IMR-90 (cell line): Measurements from ENCODE around the gene GRIK3. TPM values are rescaled to one million over a fixed set of nuclear protein-coding genes. Genes with fewer than 3 reads are reported as not detected.

ENCODE experiments used
- ATAC-seq: fragments of 200-7000 bp; cut with Tn5 transposase; 2 replicates; pipeline ENCODE4 v1.9.1; 2020; ENCODE audit warnings: low read depth, mild to moderate bottlenecking, moderate library complexity
- BruUV-seq: library from RNA; stranded (reverse); fragments of 400-500 nt; replicated peaks from 2 replicates; lab custom pipeline; 2021; lab: Mats Ljungman, UMichigan
- CTCF ChIA-PET: fragments of 300-600 bp; formaldehyde crosslinking; extraction: SDS; loops from one replicate; lab custom pipeline; 2021; ENCODE audit warnings: antibody characterized with exemption; lab: Yijun Ruan, JAX
- POLR2A ChIA-PET: fragments of 300-600 bp; sonication (Branson Sonifier 250); formaldehyde crosslinking; loops from one replicate; lab custom pipeline; 2022; ENCODE audit warnings: antibody characterized with exemption; ENCODE audit not compliant: unreplicated experiment; lab: Charles Lee
- DNase-seq: peaks from one replicate; pipeline ENCODE4 v3.0.0; 2013
- H2AFZ ChIP-seq: replicated peaks from 2 replicates; pipeline ENCODE3; 2013; ENCODE audit warnings: low read length, mild to moderate bottlenecking; ENCODE audit not compliant: poor library complexity
- H2AK5ac ChIP-seq: 2 replicates; pipeline ENCODE4 v1.6.1; 2013; ENCODE audit warnings: low read depth, low read length, inconsistent platforms
- H2AK9ac ChIP-seq: replicated peaks from 2 replicates; pipeline ENCODE3; 2013; ENCODE audit warnings: mild to moderate bottlenecking, low read depth, low read length, moderate library complexity; ENCODE audit not compliant: poor library complexity
- H2BK120ac ChIP-seq: 2 replicates; pipeline ENCODE4 v1.6.1; 2013; ENCODE audit warnings: low read depth, low read length, inconsistent platforms
- H2BK15ac ChIP-seq: 3 replicates; pipeline ENCODE4 v1.6.1; 2013; ENCODE audit warnings: low read depth, low read length, inconsistent platforms
- H2BK20ac ChIP-seq: 2 replicates; pipeline ENCODE4 v1.6.1; 2013; ENCODE audit warnings: low read depth, mild to moderate bottlenecking, inconsistent platforms, low read length, moderate library complexity
- H2BK5ac ChIP-seq: 2 replicates; pipeline ENCODE4 v1.6.1; 2013; ENCODE audit warnings: mild to moderate bottlenecking, low read depth, low read length, inconsistent platforms; ENCODE audit not compliant: poor library complexity, severe bottlenecking
- H3K14ac ChIP-seq: replicated peaks from 2 replicates; pipeline ENCODE4 v1.6.1; 2013; ENCODE audit warnings: low read depth, low read length, inconsistent platforms
- H3K18ac ChIP-seq: 2 replicates; pipeline ENCODE4 v1.6.1; 2013; ENCODE audit warnings: low read depth, low read length, control low read depth
- H3K23ac ChIP-seq: 2 replicates; pipeline ENCODE4 v1.6.1; 2013; ENCODE audit warnings: low read depth, low read length, inconsistent platforms
- H3K27ac ChIP-seq: 2 replicates; pipeline ENCODE4 v1.5.1; 2013; ENCODE audit warnings: mild to moderate bottlenecking, control low read depth, low read length; ENCODE audit not compliant: insufficient read depth
- H3K27me3 ChIP-seq: 2 replicates; pipeline ENCODE4 v1.6.1; 2013; ENCODE audit warnings: low read length; ENCODE audit not compliant: control insufficient read depth, insufficient read depth
- H3K36me3 ChIP-seq: 2 replicates; pipeline ENCODE4 v1.6.1; 2013; ENCODE audit warnings: low read length, mixed read lengths; ENCODE audit not compliant: control insufficient read depth, insufficient read depth
- H3K4ac ChIP-seq: 2 replicates; pipeline ENCODE4 v1.6.1; 2013; ENCODE audit warnings: low read depth, low read length, inconsistent platforms
- H3K4me1 ChIP-seq: 2 replicates; pipeline ENCODE4 v1.6.1; 2013; ENCODE audit warnings: low read length, mixed read lengths; ENCODE audit not compliant: control insufficient read depth, insufficient read depth
- H3K4me2 ChIP-seq: 2 replicates; pipeline ENCODE4 v1.6.1; 2013; ENCODE audit warnings: low read depth, mild to moderate bottlenecking, control low read depth, low read length, moderate library complexity
- H3K4me3 ChIP-seq: 2 replicates; pipeline ENCODE4 v1.5.1; 2013; ENCODE audit warnings: low read depth, mild to moderate bottlenecking, control low read depth, low read length, moderate library complexity; ENCODE audit not compliant: insufficient read depth
- H3K56ac ChIP-seq: 2 replicates; pipeline ENCODE4 v1.6.1; 2013; ENCODE audit warnings: low read length, inconsistent platforms; ENCODE audit not compliant: insufficient read depth; ENCODE audit errors: extremely low read depth
- H3K79me1 ChIP-seq, 2 experiments: 2 replicates each; pipeline ENCODE4 v1.6.1; 2013; ENCODE audit warnings: low read length in 2 of 2, inconsistent platforms in 1 of 2, low read depth in 1 of 2
- H3K9ac ChIP-seq: 2 replicates; pipeline ENCODE4 v1.6.1; 2013; ENCODE audit warnings: low read depth, low read length, control low read depth
- H3K9me1 ChIP-seq: 2 replicates; pipeline ENCODE4 v1.6.1; 2013; ENCODE audit warnings: low read length, inconsistent platforms; ENCODE audit not compliant: insufficient read depth
- H3K9me3 ChIP-seq: 2 replicates; pipeline ENCODE4 v1.6.1; 2013; ENCODE audit warnings: low read length; ENCODE audit not compliant: control insufficient read depth, insufficient read depth
- H4K20me1 ChIP-seq: 2 replicates; pipeline ENCODE4 v1.6.1; 2013; ENCODE audit warnings: low read length, inconsistent platforms; ENCODE audit not compliant: insufficient read depth
- H4K5ac ChIP-seq: 2 replicates; pipeline ENCODE4 v1.6.1; 2013; ENCODE audit warnings: mild to moderate bottlenecking, low read depth, low read length, control low read depth
- H4K8ac ChIP-seq, 2 experiments: 2 replicates each; pipeline ENCODE4 v1.6.1; 2013; ENCODE audit warnings: low read depth in 2 of 2, low read length in 2 of 2, control low read depth in 1 of 2, inconsistent platforms in 1 of 2
- H4K91ac ChIP-seq: 2 replicates; pipeline ENCODE4 v1.6.1; 2013; ENCODE audit warnings: low read depth, low read length, inconsistent platforms; ENCODE audit not compliant: insufficient read depth
- BHLHE40 ChIP-seq: fragments of 150-350 bp; IDR thresholded peaks from 2 replicates; pipeline ENCODE4 v1.6.1; 2016; ENCODE audit warnings: mild to moderate bottlenecking, low read depth, low read length
- CEBPB ChIP-seq: IDR thresholded peaks from 2 replicates; pipeline ENCODE4 v1.6.1; 2012; ENCODE audit warnings: low read depth, low read length, improper control_type of control experiment
- CHD1 ChIP-seq: IDR thresholded peaks from 2 replicates; pipeline ENCODE4 v1.6.1; 2012; ENCODE audit warnings: low read depth, low read length, improper control_type of control experiment
- CTCF ChIP-seq: conservative IDR thresholded peaks from 2 replicates; pipeline ENCODE4 v1.5.1; 2012; ENCODE audit warnings: mild to moderate bottlenecking, low read depth, low read length, improper control_type of control experiment
- FOS ChIP-seq: fragments of 150-350 bp; IDR thresholded peaks from 2 replicates; pipeline ENCODE4 v1.6.1; 2016; ENCODE audit warnings: low read depth, low read length
- MAFK ChIP-seq: IDR thresholded peaks from 2 replicates; pipeline ENCODE4 v1.6.1; 2012; ENCODE audit warnings: low read depth, low read length, improper control_type of control experiment
- MAZ ChIP-seq: IDR thresholded peaks from 2 replicates; pipeline ENCODE4 v1.6.1; 2012; ENCODE audit warnings: low read depth, mild to moderate bottlenecking, low read length, improper control_type of control experiment, moderate library complexity, borderline replicate concordance
- MXI1 ChIP-seq: IDR thresholded peaks from 2 replicates; pipeline ENCODE4 v1.6.1; 2012; ENCODE audit warnings: low read depth, mild to moderate bottlenecking, low read length, moderate library complexity, borderline replicate concordance
- NFE2L2 ChIP-seq: fragments of 150-350 bp; IDR thresholded peaks from 2 replicates; pipeline ENCODE4 v1.6.1; 2016; ENCODE audit warnings: low read depth, mild to moderate bottlenecking, low read length
- POLR2A ChIP-seq: IDR thresholded peaks from 2 replicates; pipeline ENCODE4 v1.6.1; 2012; ENCODE audit warnings: mild to moderate bottlenecking, low read depth, low read length
- RAD21 ChIP-seq: IDR thresholded peaks from 2 replicates; pipeline ENCODE4 v1.6.1; 2012; ENCODE audit warnings: low read length, improper control_type of control experiment
- RCOR1 ChIP-seq: IDR thresholded peaks from 2 replicates; pipeline ENCODE4 v1.6.1; 2012; ENCODE audit warnings: mild to moderate bottlenecking, low read length, improper control_type of control experiment; ENCODE audit not compliant: insufficient replicate concordance
- RFX5 ChIP-seq: IDR thresholded peaks from 2 replicates; pipeline ENCODE4 v1.8.0; 2012; ENCODE audit warnings: low read depth, mild to moderate bottlenecking, low read length, moderate library complexity
- SMC3 ChIP-seq: fragments of 150-350 bp; IDR thresholded peaks from 2 replicates; pipeline ENCODE4 v1.6.1; 2016; ENCODE audit warnings: low read depth, mild to moderate bottlenecking, antibody characterized with exemption, low read length, moderate library complexity
- WGBS, 2 experiments: methylation state at CpG; one replicate each; pipeline versions ENCODE4 v1.1.5 to v1.1.7; 2013; ENCODE audit warnings: missing lambda C conversion rate in 2 of 2; ENCODE audit not compliant: insufficient read length in 1 of 2; ENCODE audit errors: extremely low coverage in 2 of 2; 5-methylcytosine and 5-hydroxymethylcytosine counted together
- dilution Hi-C: fragments of 300-500 bp; cut with HindIII; formaldehyde crosslinking; loops from one replicate; pipeline ENCODE4 v1.14.3; 2018; ENCODE audit warnings: low sequenced_read_pairs; ENCODE audit not compliant: unreplicated experiment
- in situ Hi-C: fragments of 300-500 bp; cut with MboI; formaldehyde crosslinking; loops from 3 replicates; pipeline ENCODE4 v1.14.3; 2019; ENCODE audit warnings: low sequenced_read_pairs, inconsistent platforms, mixed read lengths
- intact Hi-C: fragments of 100-400 bp; cut with micrococcal nuclease; formaldehyde crosslinking; loops from 2 replicates; pipeline ENCODE4 v1.10.0; 2022
- polyA plus RNA-seq, 3 experiments: library from polyadenylated mRNA; depleted of rRNA; stranded (reverse); fragments of >200 nt; gene quantifications; 2 replicates each; pipeline ENCODE4 v1.2.3, GENCODE V29; 2012; ENCODE audit warnings: low replicate concordance in 1 of 3
- total RNA-seq: library from RNA; depleted of rRNA; stranded (reverse); fragments of >200 nt; gene quantifications from 2 replicates; pipeline ENCODE4 v1.2.3, GENCODE V29; 2012
- TF ChIP-seq, protein P1 (sequence below): fragments of 150-350 bp; IDR thresholded peaks from 2 replicates; pipeline ENCODE4 v1.6.1; 2017; ENCODE audit warnings: mild to moderate bottlenecking, antibody characterized with exemption, low read length, low read depth
- TF ChIP-seq, protein P2 (sequence below): fragments of 150-350 bp; IDR thresholded peaks from 2 replicates; pipeline ENCODE4 v1.6.1; 2016; ENCODE audit warnings: low read depth, mild to moderate bottlenecking, low read length, moderate library complexity, borderline replicate concordance

Gene GRIK3
- total and polyA plus RNA-seq, 2 of the 4 experiments (the other 2 are of a cell fraction) = not detected

DNA sequence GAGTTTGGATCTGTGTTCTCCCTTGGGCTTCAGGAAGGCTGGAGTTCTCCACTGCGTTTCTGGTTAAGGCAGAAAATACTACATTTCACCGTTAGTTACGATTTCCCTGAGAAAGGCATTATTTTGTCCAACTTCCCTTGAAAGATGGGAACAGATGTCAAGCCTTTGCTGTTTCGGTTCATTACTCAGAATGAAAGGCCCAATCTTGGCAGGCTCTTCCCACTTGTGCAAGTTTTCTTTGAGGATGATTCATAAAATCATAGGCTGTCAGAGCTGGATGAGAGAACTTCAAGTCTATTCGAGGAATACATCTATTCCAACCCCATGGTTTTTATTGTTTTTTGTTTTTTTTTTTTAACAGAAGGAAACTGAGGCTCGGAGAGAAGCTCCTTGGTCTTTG, 205.2 kb downstream of the GRIK3 start:
- in situ Hi-C loops = no loop called here
- Histone ChIP-seq H2BK120ac (no peak overlapping the region), H3K4me3 (no peak overlapping the region), H2AK9ac (no peak overlapping the region), H3K4me2 (no peak overlapping the region), H4K5ac (no peak overlapping the region), H3K14ac (no peak overlapping the region), H2BK5ac (no peak overlapping the region), H3K9me3 (no peaks in the 10 kb centered on the region), H4K8ac (no peak overlapping the region), H3K4ac (no peak overlapping the region), H3K18ac (no peak overlapping the region), H2BK15ac (no peak overlapping the region), H3K27me3 (no peaks in the 10 kb centered on the region), H3K23ac (no peak overlapping the region), H3K27ac (no peak overlapping the region), H2AK5ac (no peak overlapping the region), H3K56ac (no peak overlapping the region), H3K9ac (no peak overlapping the region), H2BK20ac (no peak overlapping the region), H4K20me1 (no peaks in the 10 kb centered on the region), H3K79me1 (no peaks in the 10 kb centered on the region), H2AFZ (no peak overlapping the region), H4K91ac (no peak overlapping the region), H3K9me1 (no peaks in the 10 kb centered on the region), H3K36me3 (no peaks in the 10 kb centered on the region), H3K4me1 (no peaks in the 10 kb centered on the region)
- TF ChIP-seq FOS = no peak
- TF ChIP-seq CHD1 = no peak
- TF ChIP-seq NFE2L2 = no peak
- no peak for TF ChIP-seq MAFK
- TF ChIP-seq, protein P1, sequence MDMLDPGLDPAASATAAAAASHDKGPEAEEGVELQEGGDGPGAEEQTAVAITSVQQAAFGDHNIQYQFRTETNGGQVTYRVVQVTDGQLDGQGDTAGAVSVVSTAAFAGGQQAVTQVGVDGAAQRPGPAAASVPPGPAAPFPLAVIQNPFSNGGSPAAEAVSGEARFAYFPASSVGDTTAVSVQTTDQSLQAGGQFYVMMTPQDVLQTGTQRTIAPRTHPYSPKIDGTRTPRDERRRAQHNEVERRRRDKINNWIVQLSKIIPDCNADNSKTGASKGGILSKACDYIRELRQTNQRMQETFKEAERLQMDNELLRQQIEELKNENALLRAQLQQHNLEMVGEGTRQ = no peak
- no peak for TF ChIP-seq RCOR1
- no peak for TF ChIP-seq SMC3
- no peak for TF ChIP-seq MAZ
- TF ChIP-seq BHLHE40 = no peak
- TF ChIP-seq CTCF = no peak
- TF ChIP-seq, protein P2, sequence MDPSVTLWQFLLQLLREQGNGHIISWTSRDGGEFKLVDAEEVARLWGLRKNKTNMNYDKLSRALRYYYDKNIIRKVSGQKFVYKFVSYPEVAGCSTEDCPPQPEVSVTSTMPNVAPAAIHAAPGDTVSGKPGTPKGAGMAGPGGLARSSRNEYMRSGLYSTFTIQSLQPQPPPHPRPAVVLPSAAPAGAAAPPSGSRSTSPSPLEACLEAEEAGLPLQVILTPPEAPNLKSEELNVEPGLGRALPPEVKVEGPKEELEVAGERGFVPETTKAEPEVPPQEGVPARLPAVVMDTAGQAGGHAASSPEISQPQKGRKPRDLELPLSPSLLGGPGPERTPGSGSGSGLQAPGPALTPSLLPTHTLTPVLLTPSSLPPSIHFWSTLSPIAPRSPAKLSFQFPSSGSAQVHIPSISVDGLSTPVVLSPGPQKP = no peak
- no peak for TF ChIP-seq RAD21
- no peak for TF ChIP-seq POLR2A
- no peak for TF ChIP-seq MXI1
- no peak for TF ChIP-seq CEBPB
- TF ChIP-seq RFX5 = no peak
- intact Hi-C loops = no loop called here
- DNase-seq = no peak
- BruUV-seq = no TSS peak
- ATAC-seq = no peak
- dilution Hi-C loops = no loop called here
- ChIA-PET CTCF (no interaction called here), POLR2A (no interaction called here)
- no CpG with 5 or more reads among the region's 6 CpGs for WGBS, 2 experiments
